Gastrocnemius medialis (tissue), 4 donors: Measurements from ENCODE around the gene SPNS2.

Source experiments
- POLR2A ChIP-seq, 2 donors: fragments of 450-650 bp; IDR thresholded peaks; one replicate each; pipeline ENCODE4 v1.6.1; 2017; ENCODE audit warnings: antibody characterized with exemption in 2 of 2, mild to moderate bottlenecking in 2 of 2, moderate library complexity in 2 of 2
- TF ChIP-seq, protein P1 (sequence below), 5 experiments: fragments of 450-650 bp in 3 of 5; fragments of 200-600 bp in 2 of 5; sonication (generic) in 2 of 5; IDR thresholded peaks in 4 of 5; conservative IDR thresholded peaks in 1 of 5; 1 replicate in 4 of 5; 2 replicates in 1 of 5; pipeline ENCODE4 v1.5.1; 2016 to 2019; ENCODE audit warnings: antibody characterized with exemption in 5 of 5, mild to moderate bottlenecking in 3 of 5, moderate library complexity in 3 of 5

DNA sequence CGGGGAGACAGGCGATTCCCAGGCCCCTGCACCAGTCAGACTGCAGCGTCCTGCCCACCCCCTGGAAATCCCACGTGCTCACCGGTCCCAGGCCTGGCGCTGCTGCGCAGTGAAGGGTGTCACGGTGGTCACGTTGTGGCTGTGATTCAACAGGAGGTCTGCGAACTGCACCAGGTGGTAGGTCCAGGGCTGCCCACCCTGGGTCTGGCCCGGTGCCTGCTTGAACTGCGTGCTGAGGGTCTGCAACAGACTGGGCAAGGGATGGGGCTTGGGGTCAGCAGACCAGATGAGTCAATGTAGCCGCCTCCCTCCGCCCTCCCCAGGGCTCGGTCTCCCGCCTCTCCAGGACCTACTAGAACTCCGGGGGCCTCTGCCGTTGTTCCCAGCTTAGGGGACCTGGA lies 49.4 kb downstream of the SPNS2 start:
- TF ChIP-seq, protein P1, sequence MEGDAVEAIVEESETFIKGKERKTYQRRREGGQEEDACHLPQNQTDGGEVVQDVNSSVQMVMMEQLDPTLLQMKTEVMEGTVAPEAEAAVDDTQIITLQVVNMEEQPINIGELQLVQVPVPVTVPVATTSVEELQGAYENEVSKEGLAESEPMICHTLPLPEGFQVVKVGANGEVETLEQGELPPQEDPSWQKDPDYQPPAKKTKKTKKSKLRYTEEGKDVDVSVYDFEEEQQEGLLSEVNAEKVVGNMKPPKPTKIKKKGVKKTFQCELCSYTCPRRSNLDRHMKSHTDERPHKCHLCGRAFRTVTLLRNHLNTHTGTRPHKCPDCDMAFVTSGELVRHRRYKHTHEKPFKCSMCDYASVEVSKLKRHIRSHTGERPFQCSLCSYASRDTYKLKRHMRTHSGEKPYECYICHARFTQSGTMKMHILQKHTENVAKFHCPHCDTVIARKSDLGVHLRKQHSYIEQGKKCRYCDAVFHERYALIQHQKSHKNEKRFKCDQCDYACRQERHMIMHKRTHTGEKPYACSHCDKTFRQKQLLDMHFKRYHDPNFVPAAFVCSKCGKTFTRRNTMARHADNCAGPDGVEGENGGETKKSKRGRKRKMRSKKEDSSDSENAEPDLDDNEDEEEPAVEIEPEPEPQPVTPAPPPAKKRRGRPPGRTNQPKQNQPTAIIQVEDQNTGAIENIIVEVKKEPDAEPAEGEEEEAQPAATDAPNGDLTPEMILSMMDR (IDR thresholded peaks at IDR 0.05 in 4 of 5, conservative IDR thresholded peaks at IDR 0.05 in 1 of 5): no peak
- TF ChIP-seq POLR2A (IDR thresholded peaks at IDR 0.05): no peak
